T-helper 2 cell (primary cell): ENCODE data around the gene DUOX1.

Experiments used
- DNase-seq, 5 experiments: peaks; one replicate each; pipeline versions ENCODE4 v3.0.0 to v3.0.0-alpha.2; 2012 to 2022

Gene DUOX1

GRCh38 chr15:45168751-45169551 is 39.2 kb downstream of the DUOX1 start:
- DNase-seq = no peak

- no peak for DNase-seq
Observed at GRCh38 chr15:45169608-45170480, 40.0 kb downstream of the DUOX1 start.

GRCh38 chr15:45171912-45172311 is 42.1 kb downstream of the DUOX1 start:
- DNase-seq = no peak

GRCh38 chr15:45174069-45174468 is 44.3 kb downstream of the DUOX1 start:
- DNase-seq = no peak

GRCh38 chr15:45174577-45174976 is 44.8 kb downstream of the DUOX1 start:
- DNase-seq = no peak

- DNase-seq = no peak
Observed at GRCh38 chr15:45177285-45177684, 47.5 kb downstream of the DUOX1 start.

- DNase-seq = peak in 3 of 5 experiments; percentile 36 to 49 (median 39)
Observed at GRCh38 chr15:45179221-45179985, 49.6 kb downstream of the DUOX1 start.

GRCh38 chr15:45180201-45180600 is 50.4 kb downstream of the DUOX1 start:
- peak in 1 of 5 experiments; percentile 20 for DNase-seq

- DNase-seq = no peak
Observed at GRCh38 chr15:45180648-45181436, 51.0 kb downstream of the DUOX1 start.

GRCh38 chr15:45181491-45182285 is 51.9 kb downstream of the DUOX1 start:
- no peak for DNase-seq

- no peak for DNase-seq
Observed at GRCh38 chr15:45182996-45183395, 53.2 kb downstream of the DUOX1 start.

GRCh38 chr15:45183511-45183910 is 53.7 kb downstream of the DUOX1 start:
- no peak for DNase-seq

GRCh38 chr15:45184562-45185041 is 54.8 kb downstream of the DUOX1 start:
- DNase-seq = no peak

- DNase-seq = no peak
Observed at GRCh38 chr15:45185069-45185779, 55.4 kb downstream of the DUOX1 start.

GRCh38 chr15:45185903-45186770 is 56.3 kb downstream of the DUOX1 start:
- DNase-seq = no peak

- no peak for DNase-seq
Observed at GRCh38 chr15:45186771-45187577, 57.2 kb downstream of the DUOX1 start.

- DNase-seq = no peak
Observed at GRCh38 chr15:45187578-45187893, 57.7 kb downstream of the DUOX1 start.
